H9 (cell line): ENCODE results near the gene DNAL1. TPM values are rescaled to one million over a fixed set of nuclear protein-coding genes. Genes with fewer than 3 reads are reported as not detected.

Source experiments
- DNase-seq: peaks from one replicate; pipeline ENCODE4 v3.0.0-alpha.2; 2017
- H2AFZ ChIP-seq: one replicate; pipeline ENCODE4 v1.6.1; 2013; ENCODE audit warnings: mild to moderate bottlenecking, low read length, control low read depth, moderate library complexity
- H2AK5ac ChIP-seq: 2 replicates; pipeline ENCODE4 v1.6.1; 2013; ENCODE audit warnings: low read length, control low read depth, mixed read lengths; ENCODE audit not compliant: insufficient read length
- H2BK120ac ChIP-seq: one replicate; pipeline ENCODE4 v1.6.1; 2013; ENCODE audit warnings: low read depth, mild to moderate bottlenecking, low read length, control low read depth, inconsistent platforms; ENCODE audit not compliant: poor library complexity, severe bottlenecking
- H2BK12ac ChIP-seq: 2 replicates; pipeline ENCODE4 v1.6.1; 2013; ENCODE audit warnings: low read length, control low read depth, mixed read lengths, low read depth; ENCODE audit not compliant: insufficient read length
- H2BK15ac ChIP-seq: 2 replicates; pipeline ENCODE4 v1.6.1; 2013; ENCODE audit warnings: low read depth, low read length, control low read depth
- H2BK20ac ChIP-seq: one replicate; pipeline ENCODE4 v1.6.1; 2013; ENCODE audit warnings: low read depth, mild to moderate bottlenecking, low read length, control low read depth, inconsistent platforms; ENCODE audit not compliant: poor library complexity, severe bottlenecking
- H2BK5ac ChIP-seq: 2 replicates; pipeline ENCODE4 v1.6.1; 2013; ENCODE audit warnings: low read length, control low read depth, mixed read lengths; ENCODE audit not compliant: insufficient read length
- H3K14ac ChIP-seq: 2 replicates; pipeline ENCODE4 v1.6.1; 2013; ENCODE audit warnings: low read length, control low read depth; ENCODE audit not compliant: insufficient read depth
- H3K18ac ChIP-seq: 2 replicates; pipeline ENCODE4 v1.6.1; 2013; ENCODE audit warnings: low read depth, mild to moderate bottlenecking, mixed read lengths, low read length, control low read depth; ENCODE audit not compliant: insufficient read length
- H3K23ac ChIP-seq: 2 replicates; pipeline ENCODE4 v1.6.1; 2013; ENCODE audit warnings: low read length, control low read depth, mixed read lengths, low read depth; ENCODE audit not compliant: insufficient read length
- H3K23me2 ChIP-seq: 2 replicates; pipeline ENCODE4 v1.6.1; 2013; ENCODE audit warnings: low read depth, mild to moderate bottlenecking, mixed read lengths, low read length, control low read depth; ENCODE audit not compliant: insufficient read length, poor library complexity, severe bottlenecking
- H3K27ac ChIP-seq: 2 replicates; pipeline ENCODE4 v1.5.1; 2013; ENCODE audit warnings: low read length, control low read depth, mixed read lengths, low read depth; ENCODE audit not compliant: insufficient read length
- H3K27me3 ChIP-seq: 2 replicates; pipeline ENCODE4 v1.6.1; 2013; ENCODE audit warnings: low read length, control low read depth, inconsistent platforms; ENCODE audit not compliant: insufficient read depth
- H3K4ac ChIP-seq: 2 replicates; pipeline ENCODE4 v1.6.1; 2013; ENCODE audit warnings: low read depth, mild to moderate bottlenecking, control low read depth, inconsistent platforms, low read length, moderate library complexity
- H3K4me1 ChIP-seq: 2 replicates; pipeline ENCODE4 v1.6.1; 2013; ENCODE audit warnings: low read length, control low read depth, inconsistent platforms; ENCODE audit not compliant: insufficient read depth
- H3K4me2 ChIP-seq: 2 replicates; pipeline ENCODE4 v1.6.1; 2013; ENCODE audit warnings: low read length, control low read depth, mixed read lengths; ENCODE audit not compliant: insufficient read length, insufficient read depth
- H3K56ac ChIP-seq: 2 replicates; pipeline ENCODE4 v1.6.1; 2013; ENCODE audit warnings: low read depth, mild to moderate bottlenecking, mixed read lengths, low read length, control low read depth; ENCODE audit not compliant: insufficient read length
- H3K79me1 ChIP-seq: 2 replicates; pipeline ENCODE4 v1.6.1; 2013; ENCODE audit warnings: low read depth, mild to moderate bottlenecking, moderate library complexity, low read length, control low read depth, inconsistent platforms; ENCODE audit not compliant: insufficient read depth, poor library complexity, severe bottlenecking
- H3K79me2 ChIP-seq: 2 replicates; pipeline ENCODE4 v1.6.1; 2013; ENCODE audit warnings: low read length, control low read depth, inconsistent platforms; ENCODE audit not compliant: insufficient read depth
- H3K9ac ChIP-seq: 2 replicates; pipeline ENCODE4 v1.6.1; 2013; ENCODE audit warnings: low read length, control low read depth, mixed read lengths; ENCODE audit not compliant: insufficient read length; ENCODE audit errors: extremely low read depth
- H3K9me3 ChIP-seq: one replicate; pipeline ENCODE4 v1.6.1; 2013; ENCODE audit warnings: low read depth, low read length, inconsistent platforms; ENCODE audit not compliant: control insufficient read depth
- H3T11ph ChIP-seq: one replicate; pipeline ENCODE4 v1.6.1; 2013; ENCODE audit warnings: mild to moderate bottlenecking, low read length, control low read depth, inconsistent platforms
- H4K20me1 ChIP-seq: one replicate; pipeline ENCODE4 v1.6.1; 2013; ENCODE audit not compliant: control insufficient read depth, insufficient read length, insufficient read depth
- H4K5ac ChIP-seq: 2 replicates; pipeline ENCODE4 v1.6.1; 2013; ENCODE audit warnings: low read depth, mild to moderate bottlenecking, mixed read lengths, low read length, control low read depth; ENCODE audit not compliant: insufficient read length
- H4K8ac ChIP-seq: replicated peaks from 2 replicates; pipeline ENCODE4 v1.6.1; 2013; ENCODE audit warnings: low read length, control low read depth, mixed read lengths, low read depth; ENCODE audit not compliant: insufficient read length
- H4K91ac ChIP-seq: 2 replicates; pipeline ENCODE4 v1.6.1; 2013; ENCODE audit warnings: low read depth, mild to moderate bottlenecking, moderate library complexity, mixed read lengths, low read length, control low read depth; ENCODE audit not compliant: insufficient read length
- H3K27ac Mint-ChIP-seq, 3 experiments: 2 replicates in 2 of 3; 3 replicates in 1 of 3; pipeline ENCODE4 v1.8.0; 2020 to 2021; ENCODE audit warnings: mixed read lengths in 3 of 3, mild to moderate bottlenecking in 1 of 3, moderate library complexity in 1 of 3
- H3K27me3 Mint-ChIP-seq: 2 replicates; pipeline ENCODE4 v1.8.0; 2021; ENCODE audit warnings: low read depth, mild to moderate bottlenecking, moderate library complexity, mixed read lengths
- H3K36me3 Mint-ChIP-seq, 3 experiments: 2 replicates in 2 of 3; 3 replicates in 1 of 3; pipeline ENCODE4 v1.8.0; 2020 to 2021; ENCODE audit warnings: low read depth in 3 of 3, mixed read lengths in 3 of 3; ENCODE audit not compliant: insufficient read depth in 1 of 3
- H3K4me1 Mint-ChIP-seq, 2 experiments: 2 replicates each; pipeline ENCODE4 v1.8.0; 2020; ENCODE audit warnings: mixed read lengths in 2 of 2
- H3K4me3 Mint-ChIP-seq, 2 experiments: 2 replicates in 1 of 2; 3 replicates in 1 of 2; pipeline ENCODE4 v1.8.0; 2020 to 2021; ENCODE audit warnings: mild to moderate bottlenecking in 2 of 2, mixed read lengths in 2 of 2, moderate library complexity in 1 of 2
- H3K9me3 Mint-ChIP-seq, 2 experiments: 2 replicates in 1 of 2; 3 replicates in 1 of 2; pipeline ENCODE4 v1.8.0; 2020; ENCODE audit warnings: mild to moderate bottlenecking in 2 of 2, mixed read lengths in 2 of 2, moderate library complexity in 1 of 2
- CTCF ChIP-seq: fragments of 200-600 bp; sonication (generic); conservative IDR thresholded peaks from 3 replicates; pipeline ENCODE4 v1.8.0; 2021; ENCODE audit warnings: antibody characterized with exemption, mild to moderate bottlenecking
- WGBS: extraction: QIAGEN DNeasy Blood & Tissue Kit; methylation state at CpG from one replicate; pipeline ENCODE4 v1.1.7; 2013; ENCODE audit warnings: missing lambda C conversion rate, low lambda C conversion rate, mixed read lengths; ENCODE audit not compliant: insufficient read length; ENCODE audit errors: extremely low coverage; 5-methylcytosine and 5-hydroxymethylcytosine counted together
- total RNA-seq: library from RNA; stranded (reverse); gene quantifications from 2 replicates; pipeline ENCODE4 v1.2.1, GENCODE V29; 2021

Gene DNAL1
- total RNA-seq, 1 experiment from 2014 or later: 17.7 TPM

DNA sequence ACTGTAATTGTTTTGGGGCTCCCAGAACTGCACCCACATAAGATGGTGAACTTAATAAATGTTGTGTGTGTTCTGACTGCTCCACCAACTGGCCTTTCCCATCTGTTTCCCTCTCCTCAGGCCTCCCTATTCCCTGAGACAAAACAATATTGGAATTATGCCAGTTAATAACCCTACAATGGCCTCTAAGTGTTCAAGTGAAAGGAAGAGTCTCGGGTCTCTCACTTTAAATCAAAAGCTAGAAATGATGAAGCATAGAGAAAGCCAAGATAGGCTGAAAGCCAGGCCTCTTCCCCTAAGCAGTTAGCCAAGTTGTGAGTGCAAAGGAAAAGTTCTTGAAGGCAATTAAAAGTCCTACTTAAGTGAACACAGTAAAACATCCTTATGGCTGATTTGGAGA is 19.1 kb upstream of the DNAL1 start:
- Histone ChIP-seq H2BK120ac (no peak overlapping the region), H3K23ac (no peak overlapping the region), H2AFZ (no peak overlapping the region), H4K8ac (no peak overlapping the region), H3K56ac (no peak overlapping the region), H3K4ac (no peak overlapping the region), H4K91ac (no peak overlapping the region), H2BK12ac (no peak overlapping the region), H2BK15ac (no peak overlapping the region), H4K5ac (no peak overlapping the region), H3K18ac (no peak overlapping the region), H3K4me1 (no peaks in the 10 kb centered on the region), H3K27me3 (no peaks in the 10 kb centered on the region), H3K9ac (no peak overlapping the region), H3K14ac (no peak overlapping the region), H2BK5ac (no peak overlapping the region), H3K9me3 (no peaks in the 10 kb centered on the region), H2BK20ac (no peak overlapping the region), H3T11ph (no peak overlapping the region), H3K27ac (no peak overlapping the region), H3K4me2 (no peak overlapping the region), H4K20me1 (no peaks in the 10 kb centered on the region), H3K23me2 (no peaks in the 10 kb centered on the region), H3K79me1 (no peaks in the 10 kb centered on the region), H2AK5ac (no peak overlapping the region), H3K79me2 (no peaks in the 10 kb centered on the region; the same call in 1 of the 2 replicates)
- Mint-ChIP-seq H3K27ac (no peak overlapping the region), H3K36me3 (peaks cover 0 to 4% (median 0%) of the 10 kb centered on the region in 3 experiments; a peak in 3 of 7 replicates), H3K4me3 (no peak overlapping the region), H3K4me1 (peaks cover 2 to 5% of the 10 kb centered on the region in 2 experiments; a peak in 2 of 4 replicates), H3K27me3 (no peaks in the 10 kb centered on the region), H3K9me3 (peaks cover 0 to 2% of the 10 kb centered on the region in 2 experiments; a peak in 1 of 5 replicates)
- no CpG with 5 or more reads among the region's 1 CpG for WGBS
- TF ChIP-seq CTCF: no peak
- DNase-seq: no peak
